ENCODE measurements around the gene DHRS13.
A peak's percentile ranks its signal among the peaks of the same experiment; 100 is the strongest.
"Not testable (repeated sequence)": the region's sequence is repeated elsewhere in the genome, so short reads cannot be mapped to it uniquely, and the experiment has no call there.

The DHRS13 gene

GRCh38 chr17:28935744-28936460 is 33.0 kb upstream of the DHRS13 start:
- no peak for DNase-seq (ENCODE audit: low read depth in 2 of 2)

- not testable (repeated sequence) for DNase-seq (ENCODE audit: low read depth in 2 of 2)
Measured at GRCh38 chr17:28934508-28934907, 31.6 kb upstream of the DHRS13 start.

GRCh38 chr17:28929787-28930186 is 26.9 kb upstream of the DHRS13 start:
- no peak for DNase-seq (ENCODE audit: low read depth in 2 of 2)

- DNase-seq (ENCODE audit: low read depth in 2 of 2): no peak
Measured at GRCh38 chr17:28928061-28928460, 25.2 kb upstream of the DHRS13 start.

- DNase-seq (ENCODE audit: low read depth in 2 of 2): no peak
Measured at GRCh38 chr17:28926786-28927185, 23.9 kb upstream of the DHRS13 start.

GRCh38 chr17:28926366-28926765 is 23.5 kb upstream of the DHRS13 start:
- DNase-seq (ENCODE audit: low read depth in 2 of 2): no peak

- peak in 1 of 2 donors; percentile 22 for DNase-seq (ENCODE audit: low read depth in 2 of 2)
Measured at GRCh38 chr17:28925912-28926365, 23.1 kb upstream of the DHRS13 start.

GRCh38 chr17:28920201-28920600 is 17.3 kb upstream of the DHRS13 start:
- DNase-seq (ENCODE audit: low read depth in 2 of 2): no peak

GRCh38 chr17:28918295-28918694 is 15.4 kb upstream of the DHRS13 start:
- no peak for DNase-seq (ENCODE audit: low read depth in 2 of 2)

GRCh38 chr17:28917465-28917864 is 14.6 kb upstream of the DHRS13 start:
- no peak for DNase-seq (ENCODE audit: low read depth in 2 of 2)

- DNase-seq (ENCODE audit: low read depth in 2 of 2): no peak
Measured at GRCh38 chr17:28917029-28917428, 14.2 kb upstream of the DHRS13 start.

- DNase-seq (ENCODE audit: low read depth in 2 of 2): no peak
Measured at GRCh38 chr17:28916302-28916934, 13.5 kb upstream of the DHRS13 start.

- DNase-seq (ENCODE audit: low read depth in 2 of 2): no peak
Measured at GRCh38 chr17:28912938-28913333, 10.1 kb upstream of the DHRS13 start.

GRCh38 chr17:28912281-28912937 is 9.5 kb upstream of the DHRS13 start:
- no peak for DNase-seq (ENCODE audit: low read depth in 2 of 2)

- DNase-seq (ENCODE audit: low read depth in 2 of 2): no peak
Measured at GRCh38 chr17:28911411-28912045, 8.6 kb upstream of the DHRS13 start.

- no peak for DNase-seq (ENCODE audit: low read depth in 2 of 2)
Measured at GRCh38 chr17:28910534-28910933, 7.7 kb upstream of the DHRS13 start.

- DNase-seq (ENCODE audit: low read depth in 2 of 2): no peak
Measured at GRCh38 chr17:28908640-28909167, 5.8 kb upstream of the DHRS13 start.

GRCh38 chr17:28907709-28908475 is 5.0 kb upstream of the DHRS13 start:
- DNase-seq (ENCODE audit: low read depth in 2 of 2): no peak

- DNase-seq (ENCODE audit: low read depth in 2 of 2): no peak
Measured at GRCh38 chr17:28906706-28907438, 4.0 kb upstream of the DHRS13 start.

- no peak for DNase-seq (ENCODE audit: low read depth in 2 of 2)
Measured at GRCh38 chr17:28906276-28906675, 3.4 kb upstream of the DHRS13 start.

GRCh38 chr17:28904800-28905199 is 1.9 kb upstream of the DHRS13 start:
- no peak for DNase-seq (ENCODE audit: low read depth in 2 of 2)

All from stimulated activated CD8-positive, alpha-beta memory T cell treated with anti-CD3 and anti-CD28 coated beads, Interleukin-7, amount 100 ng/mL, for 4 hours (primary cell).